HG03439 (cell line): ENCODE measurements around the gene PHF2.

Experiments
- ATAC-seq: cut with Tn5 transposase; IDR thresholded peaks from one replicate; pipeline ENCODE4 v1.9.1; 2021; ENCODE audit warnings: mild to moderate bottlenecking, moderate library complexity; ENCODE audit not compliant: unreplicated experiment

Gene PHF2

DNA sequence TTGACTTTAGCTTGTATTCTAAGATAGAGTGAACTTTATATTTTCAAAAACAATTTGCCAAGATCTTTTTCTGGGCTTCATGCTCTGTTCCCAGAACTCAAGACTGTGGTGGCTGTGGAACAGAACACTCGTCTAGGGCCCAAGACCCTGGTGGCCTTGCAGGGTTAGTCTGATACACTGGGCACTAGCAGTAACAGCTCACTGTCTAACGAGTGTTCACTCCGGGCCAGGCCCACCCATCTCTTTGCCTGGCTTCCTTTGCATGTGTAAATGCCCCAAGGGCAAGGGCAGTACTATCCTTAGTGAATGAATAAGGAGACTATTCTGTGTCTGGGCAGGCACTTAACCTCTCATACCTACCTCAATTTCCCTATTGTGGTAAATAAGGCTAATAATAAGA is 47.4 kb downstream of the PHF2 start:
- ATAC-seq, result no peak

DNA sequence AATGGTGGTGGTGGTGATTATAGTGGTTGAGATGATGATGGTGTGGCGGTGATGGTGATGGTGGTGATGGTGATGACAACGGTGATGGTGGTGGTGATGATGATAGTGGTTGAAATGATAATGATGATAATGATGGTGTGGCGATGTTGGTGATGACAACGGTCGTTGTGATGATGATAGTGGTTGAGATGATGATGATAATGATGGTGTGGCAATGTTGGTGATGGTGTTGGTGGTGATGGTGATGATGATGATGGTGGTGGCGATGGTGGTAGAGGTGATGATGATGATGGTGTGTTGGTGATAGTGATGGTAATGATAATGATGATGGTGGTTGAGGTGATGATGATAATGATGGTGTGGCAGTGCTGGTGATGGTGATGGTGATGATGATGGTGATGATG is 48.0 kb downstream of the PHF2 start:
- ATAC-seq, result no peak

GRCh38 chr9:93624977-93625376 is 48.6 kb downstream of the PHF2 start:
- no peak for ATAC-seq

DNA sequence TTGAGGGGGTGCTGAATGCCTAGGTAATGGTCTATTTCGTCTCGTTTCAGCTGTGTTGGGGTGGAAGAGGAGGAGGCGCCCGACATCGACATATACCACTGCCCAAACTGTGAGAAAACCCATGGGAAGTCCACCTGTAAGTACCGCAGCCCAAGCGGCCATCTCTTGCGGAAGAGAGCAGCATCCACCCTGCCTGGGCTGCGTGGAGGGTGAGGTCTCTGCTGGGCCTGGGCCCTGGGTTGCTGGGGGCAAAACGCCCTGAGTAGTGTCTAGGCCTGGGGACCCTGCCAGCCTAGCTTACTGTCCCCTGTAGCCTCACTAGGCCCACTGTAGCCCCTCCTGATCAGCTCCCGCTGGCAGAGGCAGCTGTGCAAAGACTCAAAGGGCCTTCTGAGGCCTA is 53.5 kb downstream of the PHF2 start:
- ATAC-seq, result no peak

DNA sequence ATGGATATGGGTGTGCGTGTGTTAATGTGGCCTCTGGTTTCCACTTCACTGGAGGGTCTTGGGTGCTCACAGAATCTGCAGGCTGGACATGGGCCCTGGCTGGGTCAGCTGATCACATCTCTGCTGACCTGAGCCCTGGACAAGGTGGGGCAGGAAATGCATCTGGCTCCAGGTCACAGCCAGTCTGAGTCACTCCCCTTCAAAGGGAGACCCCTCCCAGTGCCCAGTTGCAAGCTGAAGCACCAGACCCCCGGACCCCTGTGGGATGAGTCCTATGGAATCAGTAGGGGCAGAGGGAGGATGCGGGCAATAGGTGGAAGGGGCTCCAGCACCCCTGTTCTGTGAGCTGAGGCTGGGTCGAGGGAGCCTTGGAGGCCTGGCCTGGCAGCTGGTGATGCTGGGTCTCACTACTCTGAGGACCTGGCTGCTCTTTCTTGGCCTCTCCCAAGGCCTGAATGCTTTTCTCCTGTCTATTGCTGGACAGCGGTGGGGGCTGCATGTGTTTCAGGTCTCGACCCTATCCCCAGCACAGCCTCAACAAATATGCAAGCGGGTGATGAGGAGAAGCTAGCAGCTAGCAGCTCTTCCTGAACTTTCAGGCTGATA is 54.5 kb downstream of the PHF2 start:
- no peak for ATAC-seq

GRCh38 chr9:93633492-93634221 is 57.3 kb downstream of the PHF2 start:
- no peak for ATAC-seq

DNA sequence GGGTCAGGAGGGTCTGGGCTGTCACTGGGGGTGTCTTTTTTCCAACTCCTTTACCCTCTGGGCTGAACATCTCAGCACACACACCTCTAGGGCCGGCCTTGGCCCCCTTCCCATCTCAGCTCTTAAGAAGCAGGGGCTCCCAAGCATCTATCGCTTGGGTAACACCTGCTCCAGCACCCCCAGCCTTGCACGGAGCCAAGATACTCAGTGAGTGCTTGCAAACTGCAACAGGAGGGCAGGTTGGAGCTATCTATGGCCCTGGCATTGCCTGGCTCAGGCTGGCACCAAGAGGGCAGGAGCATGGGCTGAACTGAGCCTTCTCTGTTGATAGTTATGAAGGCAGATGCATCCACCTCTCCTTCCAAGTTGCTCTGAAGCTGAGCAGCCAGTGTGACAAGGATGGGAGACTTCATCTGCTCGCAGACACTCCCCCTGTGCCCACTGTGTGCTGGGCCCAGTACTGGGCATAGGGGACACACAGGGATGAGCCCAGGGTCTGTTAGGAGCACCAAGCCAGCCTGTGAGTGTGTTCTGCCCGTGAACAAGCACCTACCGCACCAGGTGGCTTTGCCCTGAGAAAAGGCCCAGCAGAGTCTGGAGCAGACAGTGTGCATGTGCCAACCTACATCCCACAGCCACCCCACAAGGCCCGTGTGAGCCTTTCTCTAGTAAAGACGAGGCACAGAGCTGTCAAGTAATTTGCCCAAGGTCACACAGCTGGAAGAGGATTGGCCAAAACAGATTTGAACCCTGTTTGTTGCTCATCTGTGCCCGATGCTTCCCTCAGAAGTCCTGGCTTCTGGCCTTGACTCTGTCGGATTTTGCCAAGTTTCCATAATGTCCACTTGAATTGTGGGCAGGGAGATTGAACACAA is 58.2 kb downstream of the PHF2 start:
- no peak for ATAC-seq

- no peak for ATAC-seq
Observed at GRCh38 chr9:93635186-93636107, 59.1 kb downstream of the PHF2 start.

- no peak for ATAC-seq
Observed at GRCh38 chr9:93636172-93636661, 59.8 kb downstream of the PHF2 start.

GRCh38 chr9:93636667-93637066 is 60.3 kb downstream of the PHF2 start:
- no peak for ATAC-seq

DNA sequence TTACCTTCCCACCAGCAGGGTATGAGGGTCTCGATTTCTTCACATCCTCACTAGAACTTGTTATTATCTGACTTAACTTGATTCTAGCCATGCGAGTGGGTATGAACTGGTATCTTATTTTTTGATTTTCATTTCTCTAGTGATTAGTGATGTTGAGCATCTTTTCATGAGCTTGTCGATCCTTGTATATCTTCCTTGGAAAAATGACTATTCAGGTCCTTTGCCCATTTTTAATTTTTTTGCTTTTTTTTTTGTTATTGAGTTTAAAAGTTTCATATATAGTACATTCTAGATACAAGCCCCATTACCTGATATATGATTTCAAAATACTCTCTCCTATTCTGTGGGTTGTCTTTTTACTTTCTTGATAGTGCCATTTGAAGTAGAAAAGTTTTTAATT is 61.5 kb downstream of the PHF2 start:
- ATAC-seq, result no peak

- ATAC-seq, result no peak
Observed at GRCh38 chr9:93640027-93640426, 63.6 kb downstream of the PHF2 start.

GRCh38 chr9:93642961-93643360 is 66.6 kb downstream of the PHF2 start:
- no peak for ATAC-seq

DNA sequence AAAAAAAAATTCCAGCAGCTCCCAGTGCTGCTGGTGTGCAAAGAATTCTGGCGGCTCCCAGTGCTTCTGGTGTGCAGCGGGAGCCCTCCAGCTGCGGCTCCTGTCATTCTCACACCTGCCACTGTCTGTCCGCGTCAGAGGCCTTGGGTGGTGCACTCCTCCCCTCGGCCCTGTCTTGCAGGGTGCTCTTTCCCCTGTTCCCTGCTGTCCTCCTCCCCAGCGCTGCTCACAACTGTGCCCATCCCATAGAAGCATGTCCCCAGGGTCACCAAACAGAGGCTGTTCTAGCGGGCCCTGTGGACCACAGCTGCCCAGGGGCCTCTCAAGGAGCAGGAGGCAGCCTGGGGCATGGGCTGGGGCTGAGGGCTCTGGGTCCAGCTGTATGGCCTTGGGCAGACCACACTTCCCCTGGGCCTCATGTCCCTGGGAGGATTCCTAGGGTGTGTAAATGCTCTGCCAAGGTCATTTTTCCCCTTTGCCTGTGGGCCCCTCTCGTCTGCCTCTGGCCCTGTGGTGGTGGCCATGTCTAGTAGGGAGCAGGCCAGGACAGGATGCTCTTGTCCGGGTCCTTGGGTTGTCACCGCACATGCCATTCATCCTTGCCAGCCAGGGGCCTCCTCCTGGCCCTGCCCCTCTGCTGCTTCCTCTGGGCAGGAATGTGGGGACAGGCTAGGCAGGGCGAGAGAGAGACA is 68.2 kb downstream of the PHF2 start:
- no peak for ATAC-seq

DNA sequence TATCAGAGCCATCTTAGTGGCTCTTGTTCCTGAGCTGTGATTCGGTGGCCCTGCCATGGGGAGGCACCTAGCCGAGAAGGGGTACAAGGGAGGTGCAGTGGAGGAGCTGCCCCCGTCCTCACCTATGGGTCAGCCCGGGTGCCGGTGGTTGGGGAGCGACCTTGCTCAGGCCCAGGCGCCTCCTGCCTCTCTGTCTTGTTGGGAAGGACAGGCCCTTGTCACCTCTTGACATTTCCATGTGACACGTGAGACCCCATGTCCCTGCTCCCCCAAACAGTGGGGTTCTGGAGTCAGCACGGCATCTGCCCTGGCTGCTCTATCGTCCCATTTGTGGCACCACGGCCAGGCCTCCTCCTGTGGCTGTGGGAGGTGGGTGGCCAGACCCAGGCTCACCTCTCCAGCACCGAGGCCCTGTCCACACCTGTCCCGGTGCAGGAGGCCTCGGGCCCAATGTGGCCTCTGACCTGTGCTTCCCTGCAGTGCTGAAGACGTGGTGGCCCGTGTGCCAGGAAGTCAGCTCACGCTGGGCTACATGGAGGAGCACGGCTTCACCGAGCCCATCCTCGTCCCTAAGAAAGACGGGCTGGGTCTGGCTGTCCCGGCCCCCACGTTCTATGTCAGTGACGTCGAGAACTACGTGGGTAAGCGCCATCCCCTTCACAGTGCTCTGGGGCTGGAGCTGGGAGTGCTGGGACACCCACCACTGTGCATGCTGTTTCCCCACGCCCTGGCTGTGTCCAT is 68.9 kb downstream of the PHF2 start:
- ATAC-seq, result no peak

DNA sequence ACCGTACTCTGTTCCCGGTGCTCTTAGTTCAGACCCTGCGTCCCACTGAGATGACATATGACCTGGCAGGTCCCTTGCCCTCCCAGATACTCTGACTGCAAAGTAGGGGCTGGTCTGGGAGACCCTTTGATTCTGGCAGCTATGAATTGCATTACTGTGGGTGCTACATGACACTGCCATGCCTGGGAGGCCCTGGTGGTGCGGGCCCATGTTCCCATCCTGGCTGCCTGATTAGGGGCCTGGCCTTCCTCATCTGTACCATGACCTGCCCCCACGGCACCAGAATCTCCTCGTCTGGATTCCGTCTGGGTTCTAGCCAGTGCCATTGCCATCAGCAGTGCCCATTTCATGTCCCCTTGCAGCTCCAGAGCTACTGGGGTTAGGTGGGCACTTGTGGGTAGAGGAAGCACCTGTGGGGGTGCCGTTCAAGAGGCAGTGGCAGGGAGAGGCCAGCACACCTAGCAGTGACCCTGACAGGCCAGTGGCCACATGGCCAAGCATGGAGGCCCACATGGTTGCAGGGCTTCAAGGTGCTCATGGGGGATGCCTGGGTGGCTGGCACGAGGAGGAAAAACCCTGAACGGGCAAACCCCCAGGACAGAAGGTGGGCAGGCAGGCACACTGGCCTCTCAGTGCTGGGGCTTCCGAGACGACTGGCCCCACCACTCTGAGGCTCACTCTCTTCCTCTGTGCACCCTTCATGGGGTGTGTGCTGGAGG is 69.7 kb downstream of the PHF2 start:
- ATAC-seq, result no peak

GRCh38 chr9:93646640-93647178 is 70.3 kb downstream of the PHF2 start:
- no peak for ATAC-seq

- no peak for ATAC-seq
Observed at GRCh38 chr9:93648181-93648580, 71.8 kb downstream of the PHF2 start.
